Gastroesophageal sphincter (tissue), 4 donors: Measurements from ENCODE around the gene ROR2. TPM values are rescaled to one million over a fixed set of nuclear protein-coding genes. Genes with fewer than 3 reads are reported as not detected.

Source experiments
- ATAC-seq: fragments of 150-250 bp; one replicate; pipeline ENCODE4 v1.9.1; 2016; ENCODE audit warnings: mild to moderate bottlenecking, moderate library complexity
- H3K27ac ChIP-seq, 4 donors: fragments of 200-600 bp; sonication (generic) in 3 of 4; 1 replicate in 3 of 4; 2 replicates in 1 of 4; pipeline ENCODE4 v1.5.1; 2016 to 2019
- H3K27me3 ChIP-seq: fragments of 200-600 bp; sonication (generic); one replicate; pipeline ENCODE4 v1.5.1; 2019
- H3K36me3 ChIP-seq, 2 donors: fragments of 200-600 bp; sonication (generic); one replicate each; pipeline ENCODE4 v1.5.1; 2019; ENCODE audit warnings: control low read depth in 1 of 2
- H3K4me1 ChIP-seq, 3 donors: fragments of 200-600 bp; sonication (generic); 1 replicate in 2 of 3; 2 replicates in 1 of 3; pipeline ENCODE4 v1.5.1; 2016 to 2019; ENCODE audit warnings: control low read depth in 2 of 3
- H3K4me3 ChIP-seq, 2 donors: fragments of 200-600 bp; sonication (generic); one replicate each; pipeline ENCODE4 v1.5.1; 2019; ENCODE audit warnings: mild to moderate bottlenecking in 1 of 2, moderate library complexity in 1 of 2
- H3K9me3 ChIP-seq, 3 donors: fragments of 200-600 bp; sonication (generic); one replicate each; pipeline ENCODE4 v1.5.1; 2017 to 2019; ENCODE audit warnings: control low read depth in 2 of 3
- CTCF ChIP-seq, 4 experiments: fragments of 200-600 bp in 2 of 4; fragments of 450-650 bp in 2 of 4; sonication (generic) in 1 of 4; IDR thresholded peaks; one replicate each; pipeline ENCODE4 v1.5.1; 2017 to 2019; ENCODE audit warnings: antibody characterized with exemption in 4 of 4, mild to moderate bottlenecking in 2 of 4, moderate library complexity in 2 of 4
- EP300 ChIP-seq: sonication (generic); formaldehyde crosslinking; IDR thresholded peaks from one replicate; pipeline ENCODE4 v1.6.1; 2017; ENCODE audit warnings: antibody characterized with exemption, mild to moderate bottlenecking
- POLR2A ChIP-seq, 2 donors: fragments of 450-650 bp; IDR thresholded peaks; one replicate each; pipeline ENCODE4 v1.6.1; 2017; ENCODE audit warnings: antibody characterized with exemption in 2 of 2, mild to moderate bottlenecking in 2 of 2, moderate library complexity in 1 of 2
- POLR2AphosphoS5 ChIP-seq: sonication (generic); formaldehyde crosslinking; IDR thresholded peaks from one replicate; pipeline ENCODE4 v1.6.1; 2017; ENCODE audit warnings: antibody characterized with exemption
- WGBS, 2 donors: methylation state at CpG; one replicate each; pipeline ENCODE4 v1.1.5; 2018; ENCODE audit warnings: low coverage in 1 of 2; 5-methylcytosine and 5-hydroxymethylcytosine counted together
- total RNA-seq, 4 donors: library from RNA; depleted of rRNA; stranded (reverse); fragments of >200 nt; gene quantifications; one replicate each; pipeline ENCODE4 v1.1.0, GENCODE V29; 2016

ROR2 gene
- total RNA-seq, 4 donors from 2014 or later: 40.8 to 69.1 (median 63.2) TPM

DNA sequence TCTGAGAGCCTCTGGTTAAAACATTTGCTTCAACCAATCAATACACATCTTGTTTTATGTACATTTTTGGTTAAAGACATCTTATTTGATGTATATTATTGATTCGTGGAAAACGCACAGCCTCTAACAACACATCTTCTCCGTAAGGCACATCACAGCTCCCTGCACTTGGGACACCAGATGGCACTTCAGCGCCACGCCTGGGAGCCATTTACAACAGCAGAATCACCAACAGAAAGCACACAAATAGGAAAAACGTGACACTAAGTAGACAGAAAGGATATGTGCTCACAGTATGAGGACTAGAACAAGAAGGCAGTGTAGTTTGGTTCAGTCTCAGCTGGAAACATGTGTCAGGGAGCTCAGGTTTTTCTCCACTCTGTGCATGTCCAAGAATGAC, 199.7 kb downstream of the ROR2 start:
- Histone ChIP-seq H3K4me3 (no peak overlapping the region), H3K27me3 (no peaks in the 10 kb centered on the region), H3K36me3 (peaks cover 0 to 16% of the 10 kb centered on the region in 2 donors), H3K27ac (no peak overlapping the region), H3K9me3 (no peaks in the 10 kb centered on the region), H3K4me1 (no peaks in the 10 kb centered on the region)
- TF ChIP-seq POLR2AphosphoS5: no peak
- no peak for TF ChIP-seq POLR2A (IDR thresholded peaks at IDR 0.05)
- no peak for TF ChIP-seq EP300
- TF ChIP-seq CTCF (IDR thresholded peaks at IDR 0.05): peak in 1 of 4 experiments; percentile 20
- WGBS, 2 donors: 85 to 88% methylated on average over 3 to 6 of the region's 6 CpGs
- ATAC-seq: no peak

- TF ChIP-seq EP300 (no peak), POLR2A (IDR thresholded peaks at IDR 0.05) (no peak), CTCF (IDR thresholded peaks at IDR 0.05) (no peak), POLR2AphosphoS5 (no peak)
- Histone ChIP-seq H3K4me1 (peaks cover 0 to 3% (median 0%) of the 10 kb centered on the region in 3 donors), H3K27me3 (no peaks in the 10 kb centered on the region), H3K4me3 (no peak overlapping the region), H3K27ac (no peak overlapping the region), H3K36me3 (peaks cover 0 to 5% of the 10 kb centered on the region in 2 donors), H3K9me3 (no peaks in the 10 kb centered on the region)
- no peak for ATAC-seq
- 65% methylated on average over 5 of the region's 9 CpGs; no CpG with 5 or more reads in 1 of the 2 donors for WGBS, 2 donors
These were observed 203.1 kb downstream of the ROR2 start for GRCh38 chr9:91746904-91747303.

- ATAC-seq: no peak
- no peak overlapping the region for H3K27ac ChIP-seq
- peaks cover 0 to 8% (median 0%) of the 10 kb centered on the region in 3 donors for H3K4me1 ChIP-seq
- WGBS, 2 donors: 55 to 92% methylated on average over 8 to 9 of the region's 10 CpGs
- TF ChIP-seq CTCF (IDR thresholded peaks at IDR 0.05) (no peak), POLR2AphosphoS5 (peak; percentile 41)
- peaks cover 0 to 5% of the 10 kb centered on the region in 2 donors for H3K36me3 ChIP-seq
- H3K4me3 ChIP-seq: no peak overlapping the region
- no peaks in the 10 kb centered on the region for H3K9me3 ChIP-seq
- no peaks in the 10 kb centered on the region for H3K27me3 ChIP-seq
These were observed 203.7 kb downstream of the ROR2 start for GRCh38 chr9:91746357-91746756.

- WGBS, 2 donors: 82 to 83% methylated on average over 5 to 6 of the region's 7 CpGs
- Histone ChIP-seq H3K4me1 (peaks cover 0 to 26% (median 0%) of the 10 kb centered on the region in 3 donors), H3K27me3 (no peaks in the 10 kb centered on the region), H3K36me3 (peaks cover 0 to 5% of the 10 kb centered on the region in 2 donors), H3K4me3 (no peak overlapping the region), H3K9me3 (no peaks in the 10 kb centered on the region), H3K27ac (no peak overlapping the region)
- TF ChIP-seq EP300 (no peak), POLR2AphosphoS5 (no peak), CTCF (IDR thresholded peaks at IDR 0.05) (no peak), POLR2A (IDR thresholded peaks at IDR 0.05) (no peak)
- ATAC-seq: no peak
These were observed 205.9 kb downstream of the ROR2 start for GRCh38 chr9:91744114-91744513.

- Histone ChIP-seq H3K4me3 (no peak overlapping the region), H3K27me3 (no peaks in the 10 kb centered on the region), H3K27ac (peak overlapping the region in 2 of 4 donors; percentile 40 to 55), H3K4me1 (peaks cover 0 to 26% (median 0%) of the 10 kb centered on the region in 3 donors), H3K9me3 (no peaks in the 10 kb centered on the region), H3K36me3 (peaks cover 0 to 13% of the 10 kb centered on the region in 2 donors)
- no peak for TF ChIP-seq POLR2AphosphoS5
- TF ChIP-seq EP300: no peak
- no peak for TF ChIP-seq CTCF (IDR thresholded peaks at IDR 0.05)
- no peak for TF ChIP-seq POLR2A (IDR thresholded peaks at IDR 0.05)
- peak; percentile 68 for ATAC-seq
These were observed 208.5 kb downstream of the ROR2 start for GRCh38 chr9:91741522-91741921.
